Measurements from ENCODE around the gene WWP2.

WWP2 gene

GRCh38 chr16:69761983-69762813 is at the start of gene WWP2:
TSS of gene WWP2 (plus strand) at chr16:69762332. CDS start at chr16:69787011, 24,679 bp downstream.
- no peak for TF ChIP-seq CTCF (IDR thresholded peaks at IDR 0.05; ENCODE audit: low read depth, low read length, missing control alignments)
- DNase-seq (ENCODE audit: extremely low read depth, low read depth), result no peak
- H3K4me3 ChIP-seq (replicated peaks; ENCODE audit: low read depth, low read length), result peak within 1 kb of the TSS; percentile 81

- TF ChIP-seq CTCF (IDR thresholded peaks at IDR 0.05; ENCODE audit: low read depth, low read length, missing control alignments), result no peak
- H3K4me3 ChIP-seq (replicated peaks; ENCODE audit: low read depth, low read length), result no peak overlapping the region
- DNase-seq (ENCODE audit: extremely low read depth, low read depth), result no peak
Observed at GRCh38 chr16:69712914-69713581, 49.1 kb upstream of the WWP2 start.

GRCh38 chr16:69717066-69717465 is 45.1 kb upstream of the WWP2 start:
- no peak overlapping the region for H3K4me3 ChIP-seq (replicated peaks; ENCODE audit: low read depth, low read length)
- TF ChIP-seq CTCF (IDR thresholded peaks at IDR 0.05; ENCODE audit: low read depth, low read length, missing control alignments), result no peak
- no peak for DNase-seq (ENCODE audit: extremely low read depth, low read depth)

- no peak for TF ChIP-seq CTCF (IDR thresholded peaks at IDR 0.05; ENCODE audit: low read depth, low read length, missing control alignments)
- no peak overlapping the region for H3K4me3 ChIP-seq (replicated peaks; ENCODE audit: low read depth, low read length)
- DNase-seq (ENCODE audit: extremely low read depth, low read depth), result no peak
Observed at GRCh38 chr16:69718111-69718764, 43.9 kb upstream of the WWP2 start.

GRCh38 chr16:69720822-69721430 is 41.2 kb upstream of the WWP2 start:
- TF ChIP-seq CTCF (IDR thresholded peaks at IDR 0.05; ENCODE audit: low read depth, low read length, missing control alignments), result no peak
- DNase-seq (ENCODE audit: extremely low read depth, low read depth), result no peak

GRCh38 chr16:69721441-69721957 is 40.6 kb upstream of the WWP2 start:
- no peak for TF ChIP-seq CTCF (IDR thresholded peaks at IDR 0.05; ENCODE audit: low read depth, low read length, missing control alignments)
- no peak overlapping the region for H3K4me3 ChIP-seq (replicated peaks; ENCODE audit: low read depth, low read length)
- no peak for DNase-seq (ENCODE audit: extremely low read depth, low read depth)

More at GRCh38 chr16:69720822-69721430, 41.2 kb upstream of the WWP2 start:
- no peak overlapping the region for H3K4me3 ChIP-seq (replicated peaks; ENCODE audit: low read depth, low read length)

Data from HFF-Myc (cell line).